Thyroid gland (tissue), 4 donors: Measurements from ENCODE around the gene CYP46A1.

ENCODE experiments used
- CTCF ChIP-seq, 6 experiments: fragments of 200-600 bp in 3 of 6; fragments of 450-650 bp in 3 of 6; sonication (generic) in 3 of 6; IDR thresholded peaks; one replicate each; pipeline ENCODE4 v1.5.1; 2016 to 2019; ENCODE audit warnings: antibody characterized with exemption in 6 of 6, mild to moderate bottlenecking in 2 of 6, inconsistent platforms in 1 of 6, moderate library complexity in 1 of 6
- POLR2A ChIP-seq, 2 donors: fragments of 450-650 bp; IDR thresholded peaks; one replicate each; pipeline ENCODE4 v1.6.1; 2017; ENCODE audit warnings: antibody characterized with exemption in 2 of 2, mild to moderate bottlenecking in 2 of 2, moderate library complexity in 1 of 2

- TF ChIP-seq CTCF (IDR thresholded peaks at IDR 0.05) (no peak), POLR2A (IDR thresholded peaks at IDR 0.05) (no peak)
Observed at GRCh38 chr14:99742509-99743487, 58.7 kb downstream of the CYP46A1 start.
